HG02642 (cell line): ENCODE data around the gene MMP15.
"Not testable (repeated sequence)": the region's sequence is repeated elsewhere in the genome, so short reads cannot be mapped to it uniquely, and the experiment has no call there.

Source experiments
- ATAC-seq: cut with Tn5 transposase; IDR thresholded peaks from one replicate; pipeline ENCODE4 v1.9.1; 2021; ENCODE audit warnings: mild to moderate bottlenecking; ENCODE audit not compliant: unreplicated experiment, poor library complexity

The MMP15 gene

GRCh38 chr16:58025351-58026138 lies at the start of gene MMP15:
Gene MMP15, plus strand, starts transcription at chr16:58025754. Its CDS starts 597 bp downstream, at chr16:58026351.
- ATAC-seq: peak; percentile 69

- ATAC-seq: no peak
These were observed 49.2 kb upstream of the MMP15 start for GRCh38 chr16:57976331-57976796.

- ATAC-seq: no peak
These were observed 48.0 kb upstream of the MMP15 start for GRCh38 chr16:57977418-57978069.

- ATAC-seq: not testable (repeated sequence)
These were observed 47.5 kb upstream of the MMP15 start for GRCh38 chr16:57978070-57978465.

GRCh38 chr16:57979006-57979585 lies 46.5 kb upstream of the MMP15 start:
- no peak for ATAC-seq

- no peak for ATAC-seq
These were observed 43.9 kb upstream of the MMP15 start for GRCh38 chr16:57981636-57982035.

- no peak for ATAC-seq
These were observed 43.2 kb upstream of the MMP15 start for GRCh38 chr16:57982385-57982784.

- ATAC-seq: peak; percentile 79
These were observed 40.9 kb upstream of the MMP15 start for GRCh38 chr16:57984443-57985203.

GRCh38 chr16:57985204-57986181 lies 40.1 kb upstream of the MMP15 start:
- ATAC-seq: no peak

- ATAC-seq: no peak
These were observed 39.4 kb upstream of the MMP15 start for GRCh38 chr16:57986196-57986595.

- no peak for ATAC-seq
These were observed 37.9 kb upstream of the MMP15 start for GRCh38 chr16:57987441-57988177.

- no peak for ATAC-seq
These were observed 36.6 kb upstream of the MMP15 start for GRCh38 chr16:57988929-57989328.

- ATAC-seq: no peak
These were observed 33.9 kb upstream of the MMP15 start for GRCh38 chr16:57991551-57992059.

- no peak for ATAC-seq
These were observed 33.5 kb upstream of the MMP15 start for GRCh38 chr16:57992084-57992483.

GRCh38 chr16:57993438-57993837 lies 32.1 kb upstream of the MMP15 start:
- ATAC-seq: no peak

- no peak for ATAC-seq
These were observed 31.7 kb upstream of the MMP15 start for GRCh38 chr16:57993897-57994296.

GRCh38 chr16:57994361-57994760 lies 31.2 kb upstream of the MMP15 start:
- no peak for ATAC-seq

GRCh38 chr16:57994778-57995177 lies 30.8 kb upstream of the MMP15 start:
- ATAC-seq: peak; percentile 45
